IMR-90 (cell line): ENCODE measurements around the gene IYD. TPM values are rescaled to one million over a fixed set of nuclear protein-coding genes. Genes with fewer than 3 reads are reported as not detected.

Source experiments
- ATAC-seq: fragments of 200-7000 bp; cut with Tn5 transposase; 2 replicates; pipeline ENCODE4 v1.9.1; 2020; ENCODE audit warnings: low read depth, mild to moderate bottlenecking, moderate library complexity
- BruUV-seq: library from RNA; stranded (reverse); fragments of 400-500 nt; replicated peaks from 2 replicates; lab custom pipeline; 2021; lab: Mats Ljungman, UMichigan
- CTCF ChIA-PET: fragments of 300-600 bp; formaldehyde crosslinking; extraction: SDS; loops from one replicate; lab custom pipeline; 2021; ENCODE audit warnings: antibody characterized with exemption; lab: Yijun Ruan, JAX
- POLR2A ChIA-PET: fragments of 300-600 bp; sonication (Branson Sonifier 250); formaldehyde crosslinking; loops from one replicate; lab custom pipeline; 2022; ENCODE audit warnings: antibody characterized with exemption; ENCODE audit not compliant: unreplicated experiment; lab: Charles Lee
- DNase-seq: peaks from one replicate; pipeline ENCODE4 v3.0.0; 2013
- H2AFZ ChIP-seq: replicated peaks from 2 replicates; pipeline ENCODE3; 2013; ENCODE audit warnings: low read length, mild to moderate bottlenecking; ENCODE audit not compliant: poor library complexity
- H2AK5ac ChIP-seq: 2 replicates; pipeline ENCODE4 v1.6.1; 2013; ENCODE audit warnings: low read depth, low read length, inconsistent platforms
- H2AK9ac ChIP-seq: replicated peaks from 2 replicates; pipeline ENCODE3; 2013; ENCODE audit warnings: mild to moderate bottlenecking, low read depth, low read length, moderate library complexity; ENCODE audit not compliant: poor library complexity
- H2BK120ac ChIP-seq: 2 replicates; pipeline ENCODE4 v1.6.1; 2013; ENCODE audit warnings: low read depth, low read length, inconsistent platforms
- H2BK15ac ChIP-seq: 3 replicates; pipeline ENCODE4 v1.6.1; 2013; ENCODE audit warnings: low read depth, low read length, inconsistent platforms
- H2BK20ac ChIP-seq: 2 replicates; pipeline ENCODE4 v1.6.1; 2013; ENCODE audit warnings: low read depth, mild to moderate bottlenecking, inconsistent platforms, low read length, moderate library complexity
- H2BK5ac ChIP-seq: 2 replicates; pipeline ENCODE4 v1.6.1; 2013; ENCODE audit warnings: mild to moderate bottlenecking, low read depth, low read length, inconsistent platforms; ENCODE audit not compliant: poor library complexity, severe bottlenecking
- H3K14ac ChIP-seq: replicated peaks from 2 replicates; pipeline ENCODE4 v1.6.1; 2013; ENCODE audit warnings: low read depth, low read length, inconsistent platforms
- H3K18ac ChIP-seq: 2 replicates; pipeline ENCODE4 v1.6.1; 2013; ENCODE audit warnings: low read depth, low read length, control low read depth
- H3K23ac ChIP-seq: 2 replicates; pipeline ENCODE4 v1.6.1; 2013; ENCODE audit warnings: low read depth, low read length, inconsistent platforms
- H3K27ac ChIP-seq: 2 replicates; pipeline ENCODE4 v1.5.1; 2013; ENCODE audit warnings: mild to moderate bottlenecking, control low read depth, low read length; ENCODE audit not compliant: insufficient read depth
- H3K27me3 ChIP-seq: 2 replicates; pipeline ENCODE4 v1.6.1; 2013; ENCODE audit warnings: low read length; ENCODE audit not compliant: control insufficient read depth, insufficient read depth
- H3K36me3 ChIP-seq: 2 replicates; pipeline ENCODE4 v1.6.1; 2013; ENCODE audit warnings: low read length, mixed read lengths; ENCODE audit not compliant: control insufficient read depth, insufficient read depth
- H3K4ac ChIP-seq: 2 replicates; pipeline ENCODE4 v1.6.1; 2013; ENCODE audit warnings: low read depth, low read length, inconsistent platforms
- H3K4me1 ChIP-seq: 2 replicates; pipeline ENCODE4 v1.6.1; 2013; ENCODE audit warnings: low read length, mixed read lengths; ENCODE audit not compliant: control insufficient read depth, insufficient read depth
- H3K4me2 ChIP-seq: 2 replicates; pipeline ENCODE4 v1.6.1; 2013; ENCODE audit warnings: low read depth, mild to moderate bottlenecking, control low read depth, low read length, moderate library complexity
- H3K4me3 ChIP-seq: 2 replicates; pipeline ENCODE4 v1.5.1; 2013; ENCODE audit warnings: low read depth, mild to moderate bottlenecking, control low read depth, low read length, moderate library complexity; ENCODE audit not compliant: insufficient read depth
- H3K56ac ChIP-seq: 2 replicates; pipeline ENCODE4 v1.6.1; 2013; ENCODE audit warnings: low read length, inconsistent platforms; ENCODE audit not compliant: insufficient read depth; ENCODE audit errors: extremely low read depth
- H3K79me1 ChIP-seq, 2 experiments: 2 replicates each; pipeline ENCODE4 v1.6.1; 2013; ENCODE audit warnings: low read length in 2 of 2, inconsistent platforms in 1 of 2, low read depth in 1 of 2
- H3K9ac ChIP-seq: 2 replicates; pipeline ENCODE4 v1.6.1; 2013; ENCODE audit warnings: low read depth, low read length, control low read depth
- H3K9me1 ChIP-seq: 2 replicates; pipeline ENCODE4 v1.6.1; 2013; ENCODE audit warnings: low read length, inconsistent platforms; ENCODE audit not compliant: insufficient read depth
- H3K9me3 ChIP-seq: 2 replicates; pipeline ENCODE4 v1.6.1; 2013; ENCODE audit warnings: low read length; ENCODE audit not compliant: control insufficient read depth, insufficient read depth
- H4K20me1 ChIP-seq: 2 replicates; pipeline ENCODE4 v1.6.1; 2013; ENCODE audit warnings: low read length, inconsistent platforms; ENCODE audit not compliant: insufficient read depth
- H4K5ac ChIP-seq: 2 replicates; pipeline ENCODE4 v1.6.1; 2013; ENCODE audit warnings: mild to moderate bottlenecking, low read depth, low read length, control low read depth
- H4K8ac ChIP-seq, 2 experiments: 2 replicates each; pipeline ENCODE4 v1.6.1; 2013; ENCODE audit warnings: low read depth in 2 of 2, low read length in 2 of 2, control low read depth in 1 of 2, inconsistent platforms in 1 of 2
- H4K91ac ChIP-seq: 2 replicates; pipeline ENCODE4 v1.6.1; 2013; ENCODE audit warnings: low read depth, low read length, inconsistent platforms; ENCODE audit not compliant: insufficient read depth
- MXI1 ChIP-seq: IDR thresholded peaks from 2 replicates; pipeline ENCODE4 v1.6.1; 2012; ENCODE audit warnings: low read depth, mild to moderate bottlenecking, low read length, moderate library complexity, borderline replicate concordance
- WGBS, 2 experiments: methylation state at CpG; one replicate each; pipeline versions ENCODE4 v1.1.5 to v1.1.7; 2013; ENCODE audit warnings: missing lambda C conversion rate in 2 of 2; ENCODE audit not compliant: insufficient read length in 1 of 2; ENCODE audit errors: extremely low coverage in 2 of 2; 5-methylcytosine and 5-hydroxymethylcytosine counted together
- dilution Hi-C: fragments of 300-500 bp; cut with HindIII; formaldehyde crosslinking; loops from one replicate; pipeline ENCODE4 v1.14.3; 2018; ENCODE audit warnings: low sequenced_read_pairs; ENCODE audit not compliant: unreplicated experiment
- in situ Hi-C: fragments of 300-500 bp; cut with MboI; formaldehyde crosslinking; loops from 3 replicates; pipeline ENCODE4 v1.14.3; 2019; ENCODE audit warnings: low sequenced_read_pairs, inconsistent platforms, mixed read lengths
- intact Hi-C: fragments of 100-400 bp; cut with micrococcal nuclease; formaldehyde crosslinking; loops from 2 replicates; pipeline ENCODE4 v1.10.0; 2022
- polyA plus RNA-seq, 3 experiments: library from polyadenylated mRNA; depleted of rRNA; stranded (reverse); fragments of >200 nt; gene quantifications; 2 replicates each; pipeline ENCODE4 v1.2.3, GENCODE V29; 2012; ENCODE audit warnings: low replicate concordance in 1 of 3
- total RNA-seq: library from RNA; depleted of rRNA; stranded (reverse); fragments of >200 nt; gene quantifications from 2 replicates; pipeline ENCODE4 v1.2.3, GENCODE V29; 2012

The IYD gene
- total and polyA plus RNA-seq, 2 of the 4 experiments (the other 2 are of a cell fraction) = not detected

DNA sequence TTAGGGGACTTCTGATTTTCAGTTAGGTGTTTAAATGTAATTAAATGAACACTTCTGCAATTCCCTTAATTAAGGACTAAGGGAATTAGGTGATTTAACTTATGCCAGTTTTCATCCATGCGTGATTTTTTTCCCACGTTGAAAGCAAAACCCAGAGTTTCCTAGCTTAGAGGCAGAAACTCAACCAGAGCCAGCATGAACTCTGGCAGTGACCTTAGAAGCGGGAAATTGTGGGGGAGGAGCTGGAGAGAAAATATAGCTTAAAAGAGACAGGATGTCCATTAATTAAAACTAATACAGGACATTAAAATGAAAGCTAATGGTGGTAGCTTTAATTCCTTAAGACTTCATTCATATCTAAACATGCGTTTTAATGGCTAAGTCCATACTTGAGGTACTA, 41.6 kb downstream of the IYD start:
- CTCF ChIA-PET = interaction anchor here (0.6 to 1.4 kb wide), 4 partner anchors 15 to 408 kb away, joined by 3 to 6 read pairs (median 4); no protein-coding TSS in a partner anchor
- BruUV-seq = no TSS peak
- no peak overlapping the region for H4K91ac ChIP-seq
- H2AK5ac ChIP-seq = no peak overlapping the region
- TF ChIP-seq MXI1 = no peak
- intact Hi-C loops = no loop called here
- no peaks in the 10 kb centered on the region; the same call in 1 of the 2 replicates for H3K27me3 ChIP-seq
- H3K4me3 ChIP-seq = no peak overlapping the region
- no peak overlapping the region for H3K23ac ChIP-seq
- no peak overlapping the region for H3K14ac ChIP-seq
- dilution Hi-C loops = no loop called here
- no peak overlapping the region for H2AK9ac ChIP-seq
- H2BK120ac ChIP-seq = no peak overlapping the region
- H2AFZ ChIP-seq = no peak overlapping the region
- H3K9me1 ChIP-seq = no peaks in the 10 kb centered on the region
- WGBS, 2 experiments = no CpG with 5 or more reads among the region's 4 CpGs
- no peak for ATAC-seq
- H3K4me1 ChIP-seq = no peaks in the 10 kb centered on the region
- H3K36me3 ChIP-seq = no peaks in the 10 kb centered on the region
- DNase-seq = no peak
- no peaks in the 10 kb centered on the region for H3K79me1 ChIP-seq
- no peak overlapping the region for H4K5ac ChIP-seq
- no peak overlapping the region for H3K56ac ChIP-seq
- H3K9me3 ChIP-seq = no peaks in the 10 kb centered on the region
- no peak overlapping the region for H2BK5ac ChIP-seq
- no peak overlapping the region for H3K4me2 ChIP-seq
- no peak overlapping the region for H3K27ac ChIP-seq
- H3K9ac ChIP-seq = no peak overlapping the region
- in situ Hi-C loops = loop anchor here (25.0 kb wide), 1 partner anchor 927 kb away; no protein-coding TSS in a partner anchor
- H2BK15ac ChIP-seq = no peak overlapping the region
- POLR2A ChIA-PET = no interaction called here
- H4K8ac ChIP-seq = no peak overlapping the region
- no peaks in the 10 kb centered on the region for H4K20me1 ChIP-seq
- no peak overlapping the region for H3K18ac ChIP-seq
- H2BK20ac ChIP-seq = no peak overlapping the region
- H3K4ac ChIP-seq = no peak overlapping the region
